HG02938 (cell line): Measurements from ENCODE around the gene NTF4.
"Not testable (repeated sequence)": the region's sequence is repeated elsewhere in the genome, so short reads cannot be mapped to it uniquely, and the experiment has no call there.

Source experiments
- ATAC-seq: cut with Tn5 transposase; IDR thresholded peaks from one replicate; pipeline ENCODE4 v1.9.1; 2021; ENCODE audit warnings: mild to moderate bottlenecking, moderate library complexity; ENCODE audit not compliant: unreplicated experiment

NTF4 gene

DNA sequence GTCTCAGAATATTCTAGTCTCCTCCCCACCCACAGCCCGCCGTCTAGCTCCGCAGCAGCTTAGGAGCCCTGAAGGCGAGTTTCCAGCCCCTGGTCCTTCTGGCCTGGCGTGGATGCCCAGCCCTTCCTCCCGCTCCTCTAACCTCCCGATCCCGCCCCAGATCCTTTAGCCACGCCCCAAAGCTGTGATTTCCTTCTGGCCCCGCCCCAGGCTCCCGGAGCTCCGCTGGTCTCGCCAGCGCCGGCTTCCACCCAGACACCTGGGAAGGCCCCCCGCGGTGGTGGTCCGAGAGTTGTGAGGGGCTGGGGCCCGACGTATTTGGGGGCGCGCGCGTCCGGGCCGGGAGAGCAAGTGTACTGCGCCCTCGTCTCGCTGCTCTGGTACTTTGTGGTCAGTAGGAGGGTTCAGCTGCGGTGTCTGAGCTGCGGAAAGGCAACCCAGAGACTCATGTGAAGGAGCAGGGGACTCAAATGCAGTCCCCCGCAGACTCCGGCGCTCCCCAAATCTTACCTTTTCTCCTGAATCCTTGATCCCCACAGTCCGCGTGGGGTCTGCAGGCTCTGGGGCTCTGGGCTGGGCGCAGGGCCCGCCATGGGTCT, 6.9 kb downstream of the NTF4 start, which contains the start of gene CGB7:
Gene CGB7 (minus strand): TSS at position 114 of the 599 bp plus-strand sequence. CDS start 2,374 bp downstream, outside the sequence.
- ATAC-seq = no peak

DNA sequence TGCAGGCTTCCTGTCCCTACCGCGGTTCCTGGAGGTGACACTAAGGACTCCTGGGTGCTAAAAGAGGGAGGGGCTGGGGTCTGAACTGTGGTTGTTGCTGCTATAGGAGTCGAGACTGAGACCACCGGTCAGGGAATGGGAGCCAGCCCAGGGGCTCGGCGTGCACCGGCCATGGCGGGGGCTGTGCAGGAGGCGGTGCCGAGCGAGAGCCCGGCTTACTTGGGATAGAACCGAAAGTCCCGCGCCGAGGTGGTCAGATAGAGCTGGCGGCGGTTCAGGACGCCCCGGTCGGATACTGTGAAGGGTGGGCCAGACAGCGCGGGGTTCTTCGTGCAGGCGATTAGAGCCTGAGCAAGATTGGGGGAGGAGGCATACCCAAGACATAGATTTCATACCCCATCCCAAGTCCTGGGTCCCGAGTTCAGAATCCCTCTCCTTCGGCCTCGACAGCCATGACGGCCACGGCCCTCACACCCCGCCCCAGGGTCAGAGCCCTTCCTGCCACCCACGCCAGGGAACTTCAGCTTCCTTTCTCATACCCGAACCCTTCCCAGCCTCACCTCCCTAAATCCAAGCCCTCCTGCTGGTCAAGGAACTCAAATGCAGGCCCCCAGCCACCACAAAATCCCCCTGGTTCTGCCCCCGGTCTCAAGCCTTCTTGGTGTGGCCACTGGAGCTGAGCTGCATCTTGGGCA, 7.6 kb downstream of the NTF4 start:
- not testable (repeated sequence) for ATAC-seq

DNA sequence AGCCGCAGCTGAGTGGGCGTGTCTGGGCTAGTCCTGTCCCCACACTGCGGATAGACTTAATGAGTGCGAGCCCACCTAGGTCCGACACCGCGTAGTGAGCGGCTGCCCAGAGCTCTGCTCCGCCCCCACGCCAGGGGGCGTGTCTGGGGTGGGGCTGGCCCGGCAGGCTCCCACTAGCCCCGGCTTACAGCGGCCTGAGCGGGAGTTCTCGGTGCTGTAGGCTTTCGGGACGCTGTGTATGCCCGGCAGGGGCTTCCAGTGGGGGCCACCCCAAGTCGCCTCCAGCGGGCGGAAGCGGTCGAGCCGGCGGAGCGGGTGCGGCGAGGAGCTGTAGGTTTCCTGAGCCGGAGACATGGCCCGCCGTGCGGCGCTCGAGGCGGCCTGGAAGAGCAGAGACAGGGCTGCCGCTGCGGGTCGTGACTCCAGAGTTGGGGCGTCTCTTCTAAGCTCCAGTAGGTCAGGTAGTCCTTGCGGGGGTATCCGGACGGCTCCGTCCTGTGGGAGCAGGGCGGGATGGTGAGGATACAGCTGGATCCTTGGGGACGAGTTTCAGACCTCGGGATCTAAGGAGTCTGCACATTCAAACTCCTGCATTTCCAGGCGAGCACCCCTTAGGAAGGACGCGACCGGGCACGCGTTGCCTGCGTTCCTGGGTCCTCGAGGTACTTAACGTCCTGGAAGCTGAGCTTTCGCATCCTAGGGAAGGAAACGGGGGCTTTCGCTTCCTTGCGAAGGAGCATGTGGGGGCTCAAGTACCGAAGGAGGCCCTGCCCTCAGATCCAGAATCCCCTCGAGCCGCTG, 8.3 kb downstream of the NTF4 start:
- no peak for ATAC-seq

DNA sequence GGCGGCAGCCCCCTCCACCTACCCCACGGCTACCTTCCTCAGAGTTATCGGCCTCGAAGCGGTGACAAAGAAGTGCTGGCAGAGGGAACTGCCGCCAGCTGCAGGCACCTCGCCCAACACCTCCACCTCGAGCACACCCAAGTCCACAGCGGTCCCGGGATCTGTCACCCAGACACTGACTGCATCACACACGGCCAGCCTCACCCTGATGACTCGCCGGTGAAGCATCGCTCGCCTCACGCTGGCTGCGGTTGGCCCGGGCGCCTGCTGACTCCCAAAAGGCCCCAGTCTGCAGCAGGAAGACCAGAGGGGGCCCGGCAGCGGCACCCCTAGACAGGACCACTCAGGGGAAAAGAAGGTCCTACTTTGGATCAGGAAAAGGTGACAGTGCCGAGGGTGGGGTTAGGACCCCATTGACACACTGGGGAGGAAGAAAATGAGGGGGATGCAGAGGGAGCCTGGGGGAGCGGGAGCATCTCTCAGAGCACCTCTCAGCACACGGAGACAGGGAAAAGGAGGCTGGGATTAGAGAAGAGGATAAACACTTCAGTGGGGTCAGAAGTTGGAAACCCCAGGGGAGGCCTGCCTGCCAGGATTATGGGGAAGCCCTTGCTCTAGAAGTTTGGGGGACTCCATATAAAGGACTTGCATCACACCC, 14.1 kb downstream of the NTF4 start:
- ATAC-seq = not testable (repeated sequence)

DNA sequence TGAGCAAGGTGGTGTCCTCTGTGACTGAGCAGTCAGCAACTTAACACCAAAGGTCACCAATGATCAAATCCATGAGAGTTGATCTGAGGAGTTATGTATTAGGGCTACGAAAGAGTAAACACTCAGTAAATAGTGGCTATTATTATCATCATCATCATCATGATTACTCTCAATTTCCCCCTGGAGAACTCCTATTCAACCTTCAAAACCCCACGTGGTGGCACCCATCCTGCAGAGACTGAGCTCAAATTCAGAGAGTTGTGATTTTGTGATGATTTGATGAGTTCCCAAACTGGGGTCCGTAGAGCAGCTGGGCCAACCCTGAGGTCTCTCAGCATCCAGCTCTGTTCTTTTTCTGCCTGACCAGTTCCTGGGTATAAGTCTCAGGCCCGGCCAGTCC, 14.8 kb downstream of the NTF4 start:
- ATAC-seq = not testable (repeated sequence)

DNA sequence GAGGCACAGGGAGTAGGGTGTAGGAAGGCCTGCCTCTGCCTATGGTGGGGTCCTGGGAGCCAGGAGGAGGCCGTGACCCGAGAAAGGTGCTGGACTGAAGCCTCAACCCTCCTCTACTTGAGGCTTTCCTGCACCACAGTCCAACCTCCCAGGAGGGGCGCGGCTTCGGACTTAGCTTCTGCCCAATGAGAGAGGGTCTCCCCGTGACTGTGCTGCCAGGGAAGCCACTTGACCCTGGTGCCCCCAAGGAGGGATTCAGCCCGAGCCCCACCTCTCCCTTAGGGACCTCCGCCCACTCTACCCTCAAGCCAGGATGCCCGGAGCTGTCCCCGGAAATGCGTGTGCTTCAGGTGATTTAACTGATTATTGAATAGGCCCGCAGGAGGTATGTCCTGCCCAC, 15.6 kb downstream of the NTF4 start, which contains the start of gene CGB8:
Gene CGB8 (minus strand): TSS at position 101 of the 400 bp plus-strand sequence. CDS start 372 bp downstream, outside the sequence.
- ATAC-seq = not testable (repeated sequence)

DNA sequence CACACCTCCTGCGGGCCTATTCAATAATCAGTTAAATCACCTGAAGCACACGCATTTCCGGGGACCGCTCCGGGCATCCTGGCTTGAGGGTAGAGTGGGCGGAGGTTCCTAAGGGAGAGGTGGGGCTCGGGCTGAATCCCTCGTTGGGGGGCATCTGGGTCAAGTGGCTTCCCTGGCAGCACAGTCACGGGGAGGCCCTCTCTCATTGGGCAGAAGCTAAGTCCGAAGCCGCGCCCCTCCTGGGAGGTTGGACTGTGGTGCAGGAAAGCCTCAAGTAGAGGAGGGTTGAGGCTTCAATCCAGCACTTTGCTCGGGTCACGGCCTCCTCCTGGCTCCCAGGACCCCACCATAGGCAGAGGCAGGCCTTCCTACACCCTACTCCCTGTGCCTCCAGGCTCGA, 21.1 kb downstream of the NTF4 start, which contains the start of gene CGB5:
Gene CGB5 (plus strand): TSS at position 301 of the 400 bp plus-strand sequence. CDS start 362 bp downstream, outside the sequence.
- ATAC-seq = not testable (repeated sequence)

DNA sequence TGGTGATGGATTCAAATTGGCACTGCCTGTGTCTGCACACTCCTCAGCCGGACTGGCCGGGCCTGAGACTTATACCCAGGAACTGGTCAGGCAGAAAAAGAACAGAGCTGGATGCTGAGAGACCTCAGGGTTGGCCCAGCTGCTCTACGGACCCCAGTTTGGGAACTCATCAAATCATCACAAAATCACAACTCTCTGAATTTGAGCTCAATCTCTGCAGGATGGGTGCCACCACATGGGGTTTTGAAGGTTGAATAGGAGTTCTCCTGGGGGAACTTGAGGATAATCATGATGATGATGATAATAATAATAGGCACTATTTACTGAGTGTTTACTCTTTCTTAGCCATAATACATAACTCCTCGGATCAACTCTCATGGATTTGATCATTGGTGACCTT, 22.0 kb downstream of the NTF4 start:
- ATAC-seq = not testable (repeated sequence)

DNA sequence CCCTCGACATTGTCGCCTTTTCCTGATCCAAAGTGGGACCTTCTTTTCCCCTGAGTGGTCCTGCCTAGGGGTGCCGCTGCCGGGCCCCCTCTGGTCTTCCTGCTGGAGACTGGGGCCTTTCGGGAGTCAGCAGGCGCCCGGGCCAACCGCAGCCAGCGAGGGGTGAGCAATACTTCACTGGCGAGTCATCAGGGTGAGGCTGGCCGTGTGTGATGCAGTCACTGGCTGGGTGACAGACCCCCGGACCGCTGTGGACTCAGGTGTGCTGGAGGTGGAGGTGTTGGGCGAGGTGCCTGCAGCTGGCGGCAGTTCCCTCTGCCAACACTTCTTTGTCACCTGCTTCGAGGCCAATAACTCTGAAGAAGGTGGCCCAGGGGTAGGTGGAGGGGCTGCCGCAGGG, 22.4 kb downstream of the NTF4 start:
- no peak for ATAC-seq

DNA sequence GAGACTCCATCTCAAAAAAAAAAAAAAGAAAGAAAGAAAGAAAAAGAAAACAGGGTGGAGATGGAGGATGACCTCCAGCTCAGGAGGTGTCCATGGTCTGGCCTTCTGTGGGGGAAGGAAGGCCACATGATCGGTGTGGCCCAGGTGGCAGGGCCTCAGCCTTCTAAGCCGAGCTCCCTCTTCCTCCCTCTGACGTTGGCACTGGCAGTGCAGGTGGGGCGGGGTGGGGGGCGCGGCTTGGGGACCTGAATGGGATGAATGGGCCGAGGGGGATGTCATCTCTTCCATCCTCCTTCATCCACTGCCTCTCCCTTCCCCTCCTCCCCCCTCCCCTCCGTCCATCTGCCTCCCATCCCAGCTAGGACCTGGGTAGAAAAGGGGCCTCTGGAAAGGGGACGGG, 24.9 kb downstream of the NTF4 start:
- not testable (repeated sequence) for ATAC-seq

DNA sequence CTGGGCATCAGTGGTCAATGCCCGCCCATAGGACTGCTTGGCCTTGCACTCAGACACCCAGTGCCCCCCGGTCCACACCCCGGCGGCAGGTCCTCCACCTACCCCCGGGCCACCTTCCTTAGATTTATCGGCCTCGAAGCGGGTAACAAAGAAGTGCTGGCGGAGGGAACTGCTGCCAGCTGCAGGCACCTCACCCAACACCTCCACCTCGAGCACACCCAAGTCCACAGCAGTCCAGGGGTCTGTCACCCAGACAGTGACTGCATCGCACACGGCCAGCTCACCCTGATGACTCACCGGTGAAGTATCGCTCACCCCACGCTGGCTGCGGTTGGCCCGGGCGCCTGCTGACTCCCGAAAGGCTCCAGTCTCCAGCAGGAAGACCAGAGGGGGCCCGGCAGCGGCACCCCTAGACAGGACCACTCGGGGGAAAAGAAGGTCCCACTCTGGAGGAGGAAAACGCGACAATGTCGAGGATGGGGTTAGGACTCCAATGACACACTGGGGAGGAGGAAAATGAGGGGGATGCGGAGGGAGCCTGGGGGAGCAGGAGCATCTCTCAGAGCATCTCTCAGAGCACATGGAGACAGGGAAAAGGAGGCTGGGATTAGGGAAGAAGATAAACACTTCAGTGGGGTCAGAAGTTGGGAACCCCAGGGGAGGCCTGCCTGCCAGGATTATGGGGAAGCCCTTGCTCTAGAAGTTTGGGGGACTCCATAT, 25.9 kb downstream of the NTF4 start:
- not testable (repeated sequence) for ATAC-seq

DNA sequence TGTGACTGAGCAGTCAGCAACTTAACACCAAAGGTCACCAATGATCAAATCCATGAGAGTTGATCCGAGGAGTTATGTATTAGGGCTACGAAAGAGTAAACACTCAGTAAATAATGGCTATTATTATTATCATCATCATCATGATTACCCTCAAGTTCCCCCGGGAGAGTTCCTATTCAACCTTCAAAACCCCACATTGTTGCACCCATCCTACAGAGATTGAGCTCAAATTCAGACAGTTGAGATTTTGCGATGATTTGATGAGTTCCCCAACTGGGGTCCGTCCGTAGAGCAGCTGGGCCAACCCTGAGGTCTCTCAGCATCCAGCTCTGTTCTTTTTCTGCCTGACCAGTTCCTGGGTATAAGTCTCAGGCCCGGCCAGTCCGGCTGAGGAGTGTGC, 26.5 kb downstream of the NTF4 start:
- ATAC-seq = not testable (repeated sequence)

DNA sequence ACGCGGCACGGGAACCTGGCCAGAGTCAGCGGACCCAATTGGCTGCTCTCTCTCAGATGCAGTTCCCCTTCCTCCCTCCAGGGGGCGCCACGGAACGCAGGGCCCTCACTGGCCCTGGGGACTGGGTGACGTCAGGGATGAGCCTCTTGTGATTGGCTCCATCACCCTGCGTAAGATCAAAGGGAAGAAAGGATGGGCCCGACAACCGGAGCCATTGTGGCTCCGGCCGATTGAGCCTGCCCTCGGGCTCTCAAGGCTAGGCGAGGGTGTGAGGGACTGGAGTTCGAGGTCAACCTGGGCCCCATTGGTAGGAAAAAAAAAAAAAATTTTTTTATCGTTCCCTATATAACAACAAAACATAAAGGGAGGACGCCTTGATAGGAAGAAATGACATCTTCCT, 27.8 kb downstream of the NTF4 start, which contains the start of gene CGB1:
Gene CGB1 (minus strand): TSS at position 81 of the 400 bp plus-strand sequence. CDS start 184 bp downstream, outside the sequence.
- ATAC-seq = not testable (repeated sequence)

DNA sequence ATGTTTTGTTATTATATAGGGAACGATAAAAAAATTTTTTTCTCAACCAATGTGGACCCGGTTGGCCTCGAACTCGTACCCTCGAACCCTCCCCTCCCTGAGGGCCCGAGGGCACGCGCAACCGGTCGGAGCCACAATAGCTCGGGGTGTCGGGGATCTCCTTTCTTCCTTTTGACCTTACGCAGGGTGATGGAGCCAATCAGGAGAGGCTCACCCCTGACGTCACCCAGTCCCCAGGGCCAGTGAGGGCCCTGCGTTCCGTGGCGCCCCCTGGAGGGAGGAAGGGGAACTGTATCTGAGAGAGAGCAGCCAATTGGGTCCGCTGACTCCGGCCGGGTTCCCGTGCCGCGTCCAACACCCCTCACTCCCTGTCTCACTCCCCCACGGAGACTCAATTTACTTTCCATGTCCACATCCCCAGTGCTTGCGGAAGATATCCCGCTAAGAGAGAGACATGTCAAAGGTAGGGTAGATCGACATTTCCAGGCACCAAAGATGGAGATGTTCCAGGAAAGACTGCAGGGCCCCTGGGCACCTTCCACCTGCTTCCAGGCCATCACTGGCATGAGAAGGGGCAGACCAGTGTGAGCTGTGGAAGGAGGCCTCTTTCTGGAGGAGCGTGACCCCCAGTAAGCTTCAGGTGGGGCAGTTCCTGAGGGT, 32.8 kb downstream of the NTF4 start, which contains the start of gene CGB2:
Gene CGB2 (plus strand): TSS at position 249 of the 660 bp plus-strand sequence. CDS start 206 bp downstream, at position 455.
- ATAC-seq = not testable (repeated sequence)

DNA sequence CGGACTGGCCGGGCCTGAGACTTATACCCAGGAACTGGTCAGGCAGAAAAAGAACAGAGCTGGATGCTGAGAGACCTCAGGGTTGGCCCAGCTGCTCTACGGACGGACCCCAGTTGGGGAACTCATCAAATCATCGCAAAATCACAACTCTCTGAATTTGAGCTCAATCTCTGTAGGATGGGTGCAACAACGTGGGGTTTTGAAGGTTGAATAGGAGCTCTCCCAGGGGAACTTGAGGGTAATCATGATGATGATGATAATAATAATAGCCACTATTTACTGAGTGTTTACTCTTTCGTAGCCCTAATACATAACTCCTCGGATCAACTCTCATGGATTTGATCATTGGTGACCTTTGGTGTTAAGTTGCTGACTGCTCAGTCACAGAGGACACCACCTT, 34.3 kb downstream of the NTF4 start:
- not testable (repeated sequence) for ATAC-seq

DNA sequence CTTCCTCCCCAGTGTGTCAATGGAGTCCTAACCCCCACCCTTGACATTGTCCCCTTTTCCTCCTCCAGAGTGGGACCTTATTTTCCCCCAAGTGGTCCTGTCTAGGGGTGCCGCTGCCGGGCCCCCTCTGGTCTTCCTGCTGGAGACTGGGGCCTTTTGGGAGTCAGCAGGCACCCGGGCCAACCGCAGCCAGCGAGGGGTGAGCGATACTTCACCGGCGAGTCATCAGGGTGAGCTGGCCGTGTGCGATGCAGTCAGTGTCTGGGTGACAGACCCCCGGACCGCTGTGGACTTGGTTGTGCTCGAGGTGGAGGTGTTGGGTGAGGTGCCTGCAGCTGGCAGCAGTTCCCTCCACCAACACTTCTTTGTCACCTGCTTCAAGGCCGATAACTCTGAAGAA, 34.9 kb downstream of the NTF4 start:
- not testable (repeated sequence) for ATAC-seq

DNA sequence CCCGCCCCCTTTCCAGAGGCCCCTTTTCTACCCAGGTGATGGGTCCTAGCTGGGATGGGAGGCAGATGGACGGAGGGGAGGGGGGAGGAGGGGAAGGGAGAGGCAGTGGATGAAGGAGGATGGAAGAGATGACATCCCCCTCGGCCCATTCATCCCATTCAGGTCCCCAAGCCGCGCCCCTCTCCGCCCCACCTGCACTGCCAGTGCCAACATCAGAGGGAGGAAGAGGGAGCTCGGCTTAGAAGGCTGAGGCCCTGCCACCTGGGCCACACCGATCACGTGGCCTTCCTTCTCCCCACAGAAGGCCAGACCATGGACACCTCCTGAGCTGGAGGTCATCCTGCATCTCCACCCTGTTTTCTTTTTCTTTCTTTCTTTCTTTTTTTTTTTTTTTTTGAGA, 35.9 kb downstream of the NTF4 start:
- ATAC-seq = not testable (repeated sequence)

DNA sequence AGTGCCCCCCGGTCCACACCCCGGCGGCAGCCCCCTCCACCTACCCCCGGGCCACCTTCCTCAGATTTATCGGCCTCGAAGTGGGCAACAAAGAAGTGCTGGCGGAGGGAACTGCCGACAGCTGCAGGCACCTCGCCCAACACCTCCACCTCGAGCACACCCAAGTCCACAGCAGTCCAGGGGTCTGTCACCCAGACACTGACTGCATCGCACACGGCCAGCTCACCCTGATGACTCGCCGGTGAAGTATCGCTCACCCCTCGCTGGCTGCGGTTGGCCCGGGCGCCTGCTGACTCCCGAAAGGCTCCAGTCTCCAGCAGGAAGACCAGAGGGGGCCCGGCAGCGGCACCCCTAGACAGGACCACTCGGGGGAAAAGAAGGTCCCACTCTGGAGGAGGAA, 39.0 kb downstream of the NTF4 start:
- not testable (repeated sequence) for ATAC-seq

DNA sequence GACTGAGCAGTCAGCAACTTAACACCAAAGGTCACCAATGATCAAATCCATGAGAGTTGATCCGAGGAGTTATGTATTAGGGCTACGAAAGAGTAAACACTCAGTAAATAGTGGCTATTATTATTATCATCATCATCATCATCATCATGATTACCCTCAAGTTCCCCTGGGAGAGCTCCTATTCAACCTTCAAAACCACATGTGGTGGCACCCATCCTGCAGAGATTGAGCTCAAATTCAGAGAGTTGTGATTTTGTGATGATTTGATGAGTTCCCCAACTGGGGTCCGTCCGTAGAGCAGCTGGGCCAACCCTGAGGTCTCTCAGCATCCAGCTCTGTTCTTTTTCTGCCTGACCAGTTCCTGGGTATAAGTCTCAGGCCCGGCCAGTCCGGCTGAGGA, 39.5 kb downstream of the NTF4 start:
- not testable (repeated sequence) for ATAC-seq
